Measurements from ENCODE around the gene CHKB. TPM values are rescaled to one million over a fixed set of nuclear protein-coding genes. Genes with fewer than 3 reads are reported as not detected.
A peak's percentile ranks its signal among the peaks of the same experiment; 100 is the strongest.

The CHKB gene
- total and polyA plus RNA-seq, 2 of the 8 experiments (the other 6 are each of a cell fraction or from before 2014, with no cell fraction given): 27.9 to 42.2 TPM

DNA sequence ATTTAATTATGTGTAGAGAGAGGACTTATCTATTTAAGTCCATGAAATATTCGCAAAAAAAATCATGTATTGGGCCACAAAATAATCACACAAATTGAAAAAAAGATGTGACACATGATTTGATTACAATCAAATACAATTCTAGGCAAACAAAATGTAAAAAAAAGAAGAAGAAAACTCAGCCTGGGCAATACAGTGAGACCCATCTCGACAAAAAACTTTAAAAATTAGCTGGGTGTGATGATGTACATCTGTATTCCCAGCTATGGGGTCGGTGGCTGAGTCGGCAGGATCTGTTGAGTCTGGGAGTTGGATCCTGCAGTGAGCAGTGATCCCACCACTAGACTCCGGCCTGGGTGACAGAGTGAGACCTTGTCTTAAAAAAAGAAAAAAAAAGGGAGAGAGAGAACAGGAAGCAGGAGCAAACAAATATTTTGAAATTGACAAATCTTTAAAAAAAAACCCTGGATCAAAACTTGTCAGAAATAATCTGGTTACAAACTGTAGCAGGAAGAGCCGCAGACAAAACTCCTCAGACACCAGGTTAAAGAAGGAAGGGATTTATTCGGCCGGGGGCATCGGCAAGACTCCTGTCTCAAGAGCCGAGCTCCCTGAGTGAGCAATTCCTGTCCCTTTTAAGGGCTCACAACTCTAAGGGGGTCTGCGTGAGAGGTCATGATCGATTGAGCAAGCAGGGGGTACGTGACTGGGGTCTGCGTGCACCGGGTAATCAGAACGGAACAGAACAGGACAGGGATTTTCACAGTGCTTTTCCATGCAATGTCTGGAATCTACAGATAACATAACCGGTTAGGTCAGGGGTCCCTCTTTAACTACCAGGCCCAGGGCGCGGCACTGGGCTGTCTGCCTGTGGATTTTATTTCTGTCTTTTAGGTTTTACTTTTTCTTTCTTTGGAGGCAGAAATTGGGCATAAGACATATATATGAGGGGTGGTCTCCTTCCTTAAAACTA lies 49.5 kb downstream of the CHKB start:
- WGBS, 2 experiments (ENCODE audit: extremely low coverage in 1 of 2, insufficient coverage in 1 of 2, insufficient read length in 1 of 2, insufficient replicate concordance in 2 of 2, low coverage in 1 of 2, low lambda C conversion rate in 2 of 2, missing lambda C conversion rate in 1 of 2): 92% methylated on average over 19 of the region's 19 CpGs; no CpG with 5 or more reads in 1 of the 2 experiments
- FAIRE-seq: no peak
- Histone ChIP-seq H3K79me1 (ENCODE audit: low read depth, low read length) (no peaks in the 10 kb centered on the region), H2AFZ (ENCODE audit: low read length) (no peak overlapping the region), H4K20me1 (replicated peaks in 1 of 2; ENCODE audit: control insufficient read depth in 1 of 2, insufficient read depth in 2 of 2, low read length in 2 of 2) (peaks cover 1 to 10% of the 10 kb centered on the region in 2 experiments), H2BK12ac (ENCODE audit: low read depth, low read length) (no peak overlapping the region), H3K27ac (ENCODE audit: low read depth, low read length) (no peak overlapping the region), H3K18ac (ENCODE audit: extremely low read depth, low read length) (no peak overlapping the region), H3K23me2 (ENCODE audit: low read depth, low read length) (peaks cover 18% of the 10 kb centered on the region; the same call in 1 of the 2 replicates), H3K27me3 (replicated peaks in 1 of 4; ENCODE audit: control insufficient read depth in 3 of 4, extremely low read depth in 1 of 4, insufficient read depth in 3 of 4, low read length in 3 of 4) (peaks cover 41 to 55% (median 52%) of the 10 kb centered on the region in 4 experiments), H4K5ac (ENCODE audit: insufficient read length, low read depth, low read length) (no peak overlapping the region), H2BK120ac (replicated peaks; ENCODE audit: low read depth, low read length) (no peak overlapping the region), H3K36me3 (ENCODE audit: control insufficient read depth in 2 of 4, insufficient read depth in 4 of 4, low read length in 3 of 4) (no peaks in the 10 kb centered on the region), H3K4me1 (replicated peaks in 1 of 4; ENCODE audit: control insufficient read depth in 3 of 4, insufficient read depth in 4 of 4, low read length in 3 of 4) (peaks cover 0 to 14% (median 5%) of the 10 kb centered on the region in 4 experiments; a peak in 5 of 7 replicates), H3K56ac (replicated peaks; ENCODE audit: insufficient read length, low read depth, low read length) (no peak overlapping the region), H3K14ac (ENCODE audit: insufficient read length) (no peak overlapping the region), H3K79me2 (ENCODE audit: control insufficient read depth in 1 of 2, insufficient read depth in 2 of 2, low read length in 2 of 2) (no peaks in the 10 kb centered on the region), H2BK20ac (ENCODE audit: low read length) (no peak overlapping the region), H2BK15ac (ENCODE audit: low read length) (no peak overlapping the region), H4K91ac (replicated peaks; ENCODE audit: insufficient read length, low read length) (no peak overlapping the region), H3K9me3 (ENCODE audit: insufficient read depth in 2 of 2, low read depth in 1 of 2, low read length in 1 of 2) (no peaks in the 10 kb centered on the region), H3K23ac (ENCODE audit: insufficient read length) (no peak overlapping the region), H3K9ac (replicated peaks in 1 of 4; ENCODE audit: extremely low read depth in 1 of 4, low read depth in 3 of 4, low read length in 3 of 4) (no peak overlapping the region), H3K4me3 (ENCODE audit: extremely low read depth in 1 of 4, insufficient read depth in 2 of 4, low read depth in 3 of 4, low read length in 4 of 4) (peak overlapping the region in 1 of 4 experiments; percentile 68; a peak in 2 of 8 replicates), H4K8ac (ENCODE audit: extremely low read depth, insufficient read depth, low read length) (no peak overlapping the region), H2AK5ac (ENCODE audit: low read depth, low read length) (no peak overlapping the region), H2BK5ac (ENCODE audit: low read depth, low read length) (no peak overlapping the region), H3K4me2 (ENCODE audit: insufficient read depth in 1 of 2, low read depth in 2 of 2, low read length in 2 of 2) (peak overlapping the region; percentile 51 to 92; a peak in 1 of 4 replicates), H3K4ac (replicated peaks; ENCODE audit: insufficient read length, low read depth, low read length) (no peak overlapping the region)
- DNase-seq (ENCODE audit: low read depth in 1 of 2, low spot score in 2 of 2): no peak
- ChIA-PET POLR2A (ENCODE audit: partially characterized antibody) (interaction anchor here (0.7 kb wide), 1 partner anchor 49 kb away, joined by 5 read pairs; no protein-coding TSS in a partner anchor), CTCF (ENCODE audit: partially characterized antibody) (interaction anchor here (1.0 kb wide), 1 partner anchor 88 kb away, joined by 4 read pairs; no protein-coding TSS in a partner anchor)
- TF ChIP-seq BCL11A (IDR thresholded peaks at IDR 0.05; ENCODE audit: low read depth in 2 of 2, low read length in 2 of 2): no peak
- no peak for TF ChIP-seq NRF1 (IDR thresholded peaks at IDR 0.05; ENCODE audit: low read depth, low read length)
- TF ChIP-seq, protein P1, sequence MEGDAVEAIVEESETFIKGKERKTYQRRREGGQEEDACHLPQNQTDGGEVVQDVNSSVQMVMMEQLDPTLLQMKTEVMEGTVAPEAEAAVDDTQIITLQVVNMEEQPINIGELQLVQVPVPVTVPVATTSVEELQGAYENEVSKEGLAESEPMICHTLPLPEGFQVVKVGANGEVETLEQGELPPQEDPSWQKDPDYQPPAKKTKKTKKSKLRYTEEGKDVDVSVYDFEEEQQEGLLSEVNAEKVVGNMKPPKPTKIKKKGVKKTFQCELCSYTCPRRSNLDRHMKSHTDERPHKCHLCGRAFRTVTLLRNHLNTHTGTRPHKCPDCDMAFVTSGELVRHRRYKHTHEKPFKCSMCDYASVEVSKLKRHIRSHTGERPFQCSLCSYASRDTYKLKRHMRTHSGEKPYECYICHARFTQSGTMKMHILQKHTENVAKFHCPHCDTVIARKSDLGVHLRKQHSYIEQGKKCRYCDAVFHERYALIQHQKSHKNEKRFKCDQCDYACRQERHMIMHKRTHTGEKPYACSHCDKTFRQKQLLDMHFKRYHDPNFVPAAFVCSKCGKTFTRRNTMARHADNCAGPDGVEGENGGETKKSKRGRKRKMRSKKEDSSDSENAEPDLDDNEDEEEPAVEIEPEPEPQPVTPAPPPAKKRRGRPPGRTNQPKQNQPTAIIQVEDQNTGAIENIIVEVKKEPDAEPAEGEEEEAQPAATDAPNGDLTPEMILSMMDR (IDR thresholded peaks at IDR 0.05; ENCODE audit: control extremely low read depth in 1 of 3, insufficient read depth in 1 of 3, low read depth in 1 of 3, low read length in 3 of 3): no peak
- no peak for TF ChIP-seq JUND (IDR thresholded peaks at IDR 0.05; ENCODE audit: low read length)
- TF ChIP-seq CREB1 (IDR thresholded peaks at IDR 0.05): no peak
- no peak for TF ChIP-seq TCF12 (IDR thresholded peaks at IDR 0.05; ENCODE audit: low read depth, low read length)
- TF ChIP-seq, protein P2, sequence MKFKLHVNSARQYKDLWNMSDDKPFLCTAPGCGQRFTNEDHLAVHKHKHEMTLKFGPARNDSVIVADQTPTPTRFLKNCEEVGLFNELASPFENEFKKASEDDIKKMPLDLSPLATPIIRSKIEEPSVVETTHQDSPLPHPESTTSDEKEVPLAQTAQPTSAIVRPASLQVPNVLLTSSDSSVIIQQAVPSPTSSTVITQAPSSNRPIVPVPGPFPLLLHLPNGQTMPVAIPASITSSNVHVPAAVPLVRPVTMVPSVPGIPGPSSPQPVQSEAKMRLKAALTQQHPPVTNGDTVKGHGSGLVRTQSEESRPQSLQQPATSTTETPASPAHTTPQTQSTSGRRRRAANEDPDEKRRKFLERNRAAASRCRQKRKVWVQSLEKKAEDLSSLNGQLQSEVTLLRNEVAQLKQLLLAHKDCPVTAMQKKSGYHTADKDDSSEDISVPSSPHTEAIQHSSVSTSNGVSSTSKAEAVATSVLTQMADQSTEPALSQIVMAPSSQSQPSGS (IDR thresholded peaks at IDR 0.05; ENCODE audit: low read length): no peak
